PC-3 (cell line): ENCODE data around the gene IER2.

Experiments
- CTCF ChIP-seq: fragments of 300-600 bp; sonication (generic); conservative IDR thresholded peaks from 2 replicates; pipeline ENCODE4 v1.5.1; 2017; ENCODE audit warnings: antibody characterized with exemption, low read depth, mild to moderate bottlenecking, low read length
- EZH2phosphoT487 ChIP-seq: fragments of 300-600 bp; sonication (generic); IDR thresholded peaks from 2 replicates; pipeline ENCODE4 v1.6.1; 2018; ENCODE audit warnings: mild to moderate bottlenecking, antibody characterized with exemption, low read length, borderline replicate concordance

GRCh38 chr19:13120031-13120430 is 30.2 kb upstream of the IER2 start:
- no peak for TF ChIP-seq CTCF
- TF ChIP-seq EZH2phosphoT487 = no peak
